NB4 (cell line): ENCODE measurements around the gene EXOC6B.

Source experiments
- DNase-seq: peaks from one replicate; pipeline ENCODE4 v3.0.0; 2010; ENCODE audit warnings: low read depth
- H3K4me3 ChIP-seq: one replicate; pipeline ENCODE4 v1.5.1; 2011; ENCODE audit warnings: mild to moderate bottlenecking, low read depth, low read length, moderate library complexity
- CTCF ChIP-seq: IDR thresholded peaks from one replicate; pipeline ENCODE4 v1.5.1; 2012; ENCODE audit warnings: low read depth, low read length
- MAX ChIP-seq: IDR thresholded peaks from 2 replicates; pipeline ENCODE4 v1.6.1; 2011; ENCODE audit warnings: low read depth, low read length
- MYC ChIP-seq: IDR thresholded peaks from 2 replicates; pipeline ENCODE4 v1.6.1; 2011; ENCODE audit warnings: low read depth, low read length
- POLR2A ChIP-seq: IDR thresholded peaks from 2 replicates; pipeline ENCODE4 v1.6.1; 2011; ENCODE audit warnings: mild to moderate bottlenecking; ENCODE audit not compliant: insufficient read length; ENCODE audit errors: extremely low read depth

Gene EXOC6B

GRCh38 chr2:72361521-72361920 lies 464.3 kb downstream of the EXOC6B start:
- no peak for DNase-seq
- H3K4me3 ChIP-seq, result no peak overlapping the region
- TF ChIP-seq MYC, result no peak
- TF ChIP-seq MAX, result no peak
- no peak for TF ChIP-seq POLR2A
- TF ChIP-seq CTCF, result no peak

GRCh38 chr2:72361042-72361441 lies 464.8 kb downstream of the EXOC6B start:
- no peak for TF ChIP-seq MYC
- no peak for TF ChIP-seq MAX
- TF ChIP-seq CTCF, result no peak
- TF ChIP-seq POLR2A, result no peak
- no peak overlapping the region for H3K4me3 ChIP-seq
- DNase-seq, result no peak

DNA sequence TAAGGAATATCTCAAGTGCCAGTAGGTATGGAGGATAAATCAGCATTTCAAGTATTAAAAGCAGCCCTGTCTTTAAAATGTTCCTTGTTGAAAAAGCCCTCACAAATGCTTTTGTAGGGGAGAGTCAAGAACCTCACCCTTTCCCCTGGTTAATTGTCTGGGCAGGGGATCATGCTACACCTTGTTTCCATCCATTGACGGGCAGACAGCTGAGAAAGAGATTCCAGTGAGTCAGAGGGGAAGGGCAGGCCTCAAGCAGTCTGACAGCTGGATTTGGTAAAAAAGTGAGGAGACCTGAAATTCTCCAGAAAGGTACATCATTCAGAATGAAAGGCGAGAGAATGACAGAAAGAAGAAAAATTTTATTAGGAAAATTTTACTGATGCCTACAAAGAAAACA lies 475.0 kb downstream of the EXOC6B start:
- TF ChIP-seq MYC (no peak), CTCF (no peak), POLR2A (no peak), MAX (no peak)
- no peak overlapping the region for H3K4me3 ChIP-seq
- no peak for DNase-seq

DNA sequence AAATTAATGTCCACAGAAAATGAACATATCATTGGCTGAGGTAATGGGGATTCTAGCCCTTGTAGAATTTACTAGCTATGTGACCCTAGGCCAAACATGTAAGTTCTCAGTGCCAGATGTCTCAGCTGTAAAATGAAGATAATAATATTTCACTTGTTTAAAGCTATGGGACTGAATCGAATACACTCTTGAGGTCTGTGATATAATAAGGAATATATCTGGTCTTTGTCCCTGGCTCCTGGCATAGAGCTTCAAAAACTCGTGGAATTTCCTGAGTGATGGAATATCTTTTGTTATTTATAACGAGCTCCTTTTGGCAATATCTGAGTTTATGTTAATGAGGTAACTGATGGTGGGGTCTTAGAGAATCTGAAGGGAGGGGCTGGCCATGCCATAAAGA lies 476.8 kb downstream of the EXOC6B start:
- no peak for TF ChIP-seq CTCF
- TF ChIP-seq POLR2A, result no peak
- TF ChIP-seq MAX, result no peak
- no peak for TF ChIP-seq MYC
- DNase-seq, result no peak
- no peak overlapping the region for H3K4me3 ChIP-seq

GRCh38 chr2:72347081-72347480 lies 478.8 kb downstream of the EXOC6B start:
- no peak overlapping the region for H3K4me3 ChIP-seq
- no peak for DNase-seq
- TF ChIP-seq POLR2A (no peak), CTCF (no peak), MAX (no peak), MYC (no peak)

DNA sequence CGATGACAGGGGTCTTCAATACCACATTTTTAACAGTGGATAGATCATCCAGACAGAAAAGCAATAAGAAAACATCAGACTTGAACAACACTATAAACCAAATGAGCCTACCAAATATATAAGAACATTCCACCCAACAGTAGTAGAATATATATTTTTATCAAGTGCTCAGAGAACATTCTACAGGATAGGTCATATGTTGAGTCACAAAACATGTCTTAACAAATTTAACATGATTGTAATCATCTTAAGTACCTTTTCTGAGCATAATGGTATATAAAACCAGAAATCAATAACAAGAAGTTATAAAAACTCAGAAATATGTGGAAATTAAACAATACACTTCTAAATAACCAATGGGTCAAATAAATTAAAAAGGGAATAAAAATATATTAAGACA lies 484.2 kb downstream of the EXOC6B start:
- H3K4me3 ChIP-seq, result no peak overlapping the region

More for the DNA sequence above, 484.2 kb downstream of the EXOC6B start:
- no peak for DNase-seq
- no peak for TF ChIP-seq MYC
- no peak for TF ChIP-seq CTCF
- no peak for TF ChIP-seq POLR2A
- TF ChIP-seq MAX, result no peak
